Cardiac muscle cell (in vitro differentiated cells and primary cell): ENCODE measurements around the gene PNKD. TPM values are rescaled to one million over a fixed set of nuclear protein-coding genes. Genes with fewer than 3 reads are reported as not detected.
A peak's percentile ranks its signal among the peaks of the same experiment; 100 is the strongest.

ENCODE experiments used
- DNase-seq, 2 donors: peaks; one replicate each; pipeline versions ENCODE4 v3.0.0 to v3.0.0-alpha.2; 2010 to 2017; ENCODE audit warnings: low read depth in 1 of 2, low spot score in 1 of 2
- H3K27ac ChIP-seq: fragments of 200-600 bp; sonication (generic); 2 replicates; pipeline ENCODE4 v1.5.1; 2016
- H3K27me3 ChIP-seq: fragments of 200-600 bp; sonication (generic); 2 replicates; pipeline ENCODE4 v1.6.0; 2016; ENCODE audit warnings: control low read depth
- H3K36me3 ChIP-seq: fragments of 200-600 bp; sonication (generic); 2 replicates; pipeline ENCODE4 v1.5.1; 2016; ENCODE audit warnings: control low read depth
- H3K4me1 ChIP-seq: fragments of 200-600 bp; sonication (generic); 2 replicates; pipeline ENCODE4 v1.8.1; 2017; ENCODE audit warnings: low read depth, mild to moderate bottlenecking, mixed run types
- H3K4me3 ChIP-seq: fragments of 200-600 bp; sonication (generic); 2 replicates; pipeline ENCODE4 v1.5.1; 2016; ENCODE audit warnings: mild to moderate bottlenecking
- H3K9me3 ChIP-seq: fragments of 200-600 bp; sonication (generic); 2 replicates; pipeline ENCODE4 v1.5.1; 2017; ENCODE audit warnings: low read depth, mild to moderate bottlenecking, control low read depth
- CTCF ChIP-seq: IDR thresholded peaks from 2 replicates; pipeline ENCODE4 v1.5.1; 2012; ENCODE audit warnings: low read depth, mild to moderate bottlenecking, low read length
- polyA plus RNA-seq: library from polyadenylated mRNA; unstranded; fragments of >200 nt; fragmentation: Nextera tagmentation; extraction: Ambion mirVana; gene quantifications from 2 replicates; pipeline ENCODE4 v1.2.1, GENCODE V29; 2016
- total RNA-seq: library from RNA; depleted of rRNA; stranded (reverse); fragments of >200 nt; gene quantifications from 2 replicates; pipeline ENCODE4 v1.2.3, GENCODE V29; 2016

Gene PNKD
- total and polyA plus RNA-seq, 2 experiments from 2014 or later: 103 to 287 TPM

GRCh38 chr2:218386505-218387368, 116.4 kb downstream of the PNKD start:
- no peak for DNase-seq
- no peaks in the 10 kb centered on the region for H3K36me3 ChIP-seq
- no peaks in the 10 kb centered on the region for H3K9me3 ChIP-seq
- no peak for TF ChIP-seq CTCF
- no peak overlapping the region for H3K4me3 ChIP-seq
- no peaks in the 10 kb centered on the region for H3K27me3 ChIP-seq
- no peak overlapping the region for H3K27ac ChIP-seq
- no peaks in the 10 kb centered on the region for H3K4me1 ChIP-seq

GRCh38 chr2:218387369-218388194, 117.3 kb downstream of the PNKD start:
- no peaks in the 10 kb centered on the region for H3K4me1 ChIP-seq
- TF ChIP-seq CTCF: no peak
- H3K9me3 ChIP-seq: no peaks in the 10 kb centered on the region
- H3K4me3 ChIP-seq: peak overlapping the region; percentile 1
- H3K27ac ChIP-seq: no peak overlapping the region
- H3K36me3 ChIP-seq: no peaks in the 10 kb centered on the region
- H3K27me3 ChIP-seq: no peaks in the 10 kb centered on the region
- peak; percentile 34 to 84 for DNase-seq

GRCh38 chr2:218389333-218390150, 119.2 kb downstream of the PNKD start:
- no peak overlapping the region for H3K4me3 ChIP-seq
- no peaks in the 10 kb centered on the region for H3K4me1 ChIP-seq
- H3K27me3 ChIP-seq: no peaks in the 10 kb centered on the region
- H3K27ac ChIP-seq: no peak overlapping the region
- no peaks in the 10 kb centered on the region for H3K36me3 ChIP-seq
- no peaks in the 10 kb centered on the region for H3K9me3 ChIP-seq
- no peak for TF ChIP-seq CTCF
- DNase-seq: no peak

- H3K27me3 ChIP-seq: no peaks in the 10 kb centered on the region
- no peak overlapping the region for H3K4me3 ChIP-seq
- H3K27ac ChIP-seq: no peak overlapping the region
- DNase-seq: no peak
- H3K4me1 ChIP-seq: no peaks in the 10 kb centered on the region
- H3K36me3 ChIP-seq: no peaks in the 10 kb centered on the region
- no peaks in the 10 kb centered on the region for H3K9me3 ChIP-seq
- no peak for TF ChIP-seq CTCF
Observed at GRCh38 chr2:218391202-218391601, 120.9 kb downstream of the PNKD start.

- DNase-seq: no peak
- H3K27me3 ChIP-seq: no peaks in the 10 kb centered on the region
- H3K27ac ChIP-seq: no peak overlapping the region
- H3K4me1 ChIP-seq: no peaks in the 10 kb centered on the region
- no peak overlapping the region for H3K4me3 ChIP-seq
- H3K36me3 ChIP-seq: no peaks in the 10 kb centered on the region
- no peak for TF ChIP-seq CTCF
- H3K9me3 ChIP-seq: no peaks in the 10 kb centered on the region
Observed at GRCh38 chr2:218392459-218392858, 122.1 kb downstream of the PNKD start.
